H1 (cell line): Measurements from ENCODE around the gene R3HCC1L. TPM values are rescaled to one million over a fixed set of nuclear protein-coding genes. Genes with fewer than 3 reads are reported as not detected.

Experiments
- CTCF ChIA-PET: fragments of 300-600 bp; sonication (Branson Sonifier 250); formaldehyde crosslinking; loops from one replicate; lab custom pipeline; 2021; ENCODE audit not compliant: partially characterized antibody; lab: Charles Lee
- POLR2A ChIA-PET: fragments of 300-600 bp; sonication (Branson Sonifier 250); formaldehyde crosslinking; loops from one replicate; lab custom pipeline; 2021; ENCODE audit warnings: inconsistent platforms; ENCODE audit not compliant: partially characterized antibody; lab: Charles Lee
- DNase-seq, 2 experiments: peaks; one replicate each; pipeline versions ENCODE4 v3.0.0 to v3.0.0-alpha.2; 2010 to 2022; ENCODE audit warnings: low spot score in 2 of 2, low read depth in 1 of 2, mixed read lengths in 1 of 2
- FAIRE-seq: peaks from 2 replicates; lab custom pipeline; 2011; peaks lifted over from hg19 to GRCh38; lab: Jason Lieb, UNC
- H2AFZ ChIP-seq: 2 replicates; pipeline ENCODE4 v1.8.1; 2012; ENCODE audit warnings: low read length, inconsistent platforms
- H2AK5ac ChIP-seq: 2 replicates; pipeline ENCODE4 v1.6.1; 2013; ENCODE audit warnings: low read depth, low read length
- H2BK120ac ChIP-seq: replicated peaks from 2 replicates; pipeline ENCODE3; 2013; ENCODE audit warnings: low read depth, low read length, inconsistent platforms
- H2BK12ac ChIP-seq: 2 replicates; pipeline ENCODE4 v1.6.1; 2013; ENCODE audit warnings: low read depth, low read length
- H2BK15ac ChIP-seq: 2 replicates; pipeline ENCODE4 v1.6.1; 2013; ENCODE audit warnings: low read length
- H2BK20ac ChIP-seq: 2 replicates; pipeline ENCODE4 v1.6.1; 2013; ENCODE audit warnings: low read length
- H2BK5ac ChIP-seq: 2 replicates; pipeline ENCODE4 v1.6.1; 2013; ENCODE audit warnings: low read depth, low read length
- H3K14ac ChIP-seq: 2 replicates; pipeline ENCODE4 v1.6.1; 2013; ENCODE audit warnings: inconsistent platforms; ENCODE audit not compliant: insufficient read length
- H3K18ac ChIP-seq: 2 replicates; pipeline ENCODE4 v1.6.1; 2013; ENCODE audit warnings: low read length; ENCODE audit errors: extremely low read depth
- H3K23ac ChIP-seq: 2 replicates; pipeline ENCODE4 v1.6.1; 2013; ENCODE audit warnings: inconsistent platforms; ENCODE audit not compliant: insufficient read length
- H3K23me2 ChIP-seq: 2 replicates; pipeline ENCODE4 v1.6.1; 2013; ENCODE audit warnings: low read depth, low read length
- H3K27ac ChIP-seq: 2 replicates; pipeline ENCODE4 v1.6.1; 2011; ENCODE audit warnings: low read depth, low read length, inconsistent platforms
- H3K27me3 ChIP-seq, 4 experiments: replicated peaks in 1 of 4; 1 replicate in 1 of 4; 2 replicates in 3 of 4; pipeline versions ENCODE4 v1.6.1 to v1.8.1; 2011 to 2013; ENCODE audit warnings: low read length in 3 of 4, mild to moderate bottlenecking in 3 of 4, inconsistent platforms in 2 of 4, mixed read lengths in 2 of 4, moderate library complexity in 1 of 4; ENCODE audit not compliant: control insufficient read depth in 3 of 4, insufficient read depth in 3 of 4; ENCODE audit errors: extremely low read depth in 1 of 4
- H3K36me3 ChIP-seq, 4 experiments: 2 replicates each; pipeline versions ENCODE4 v1.6.1 to v1.8.1; 2011 to 2013; ENCODE audit warnings: mild to moderate bottlenecking in 4 of 4, low read length in 3 of 4, moderate library complexity in 2 of 4, control low read depth in 1 of 4, inconsistent platforms in 1 of 4; ENCODE audit not compliant: insufficient read depth in 4 of 4, control insufficient read depth in 2 of 4
- H3K4ac ChIP-seq: replicated peaks from 2 replicates; pipeline ENCODE3; 2013; ENCODE audit warnings: low read length, low read depth, mixed read lengths, inconsistent platforms; ENCODE audit not compliant: insufficient read length
- H3K4me1 ChIP-seq, 4 experiments: replicated peaks in 1 of 4; 1 replicate in 1 of 4; 2 replicates in 3 of 4; pipeline versions ENCODE4 v1.6.1 to v1.8.1; 2011 to 2013; ENCODE audit warnings: low read length in 3 of 4, inconsistent platforms in 2 of 4, mixed read lengths in 1 of 4; ENCODE audit not compliant: insufficient read depth in 4 of 4, control insufficient read depth in 3 of 4
- H3K4me2 ChIP-seq, 2 experiments: 2 replicates each; pipeline versions ENCODE4 v1.6.1 to v1.8.1; 2011 to 2013; ENCODE audit warnings: low read depth in 2 of 2, low read length in 2 of 2, control low read depth in 1 of 2, inconsistent platforms in 1 of 2, mild to moderate bottlenecking in 1 of 2; ENCODE audit not compliant: insufficient read depth in 1 of 2
- H3K4me3 ChIP-seq, 4 experiments: fragments of 200-600, 300-600 bp in 1 of 4; sonication (generic), shearing (Covaris generic), sonication (Bioruptor Twin) in 1 of 4; 2 replicates each; pipeline versions ENCODE4 v1.5.1 to v1.8.1; 2011 to 2016; ENCODE audit warnings: low read length in 4 of 4, low read depth in 3 of 4, control low read depth in 2 of 4, inconsistent platforms in 2 of 4, mild to moderate bottlenecking in 2 of 4, mixed read lengths in 1 of 4, moderate library complexity in 1 of 4; ENCODE audit not compliant: insufficient read depth in 2 of 4; ENCODE audit errors: extremely low read depth in 1 of 4
- H3K56ac ChIP-seq: replicated peaks from 2 replicates; pipeline ENCODE3; 2013; ENCODE audit warnings: low read depth, mild to moderate bottlenecking, mixed read lengths, low read length, inconsistent platforms; ENCODE audit not compliant: insufficient read length
- H3K79me1 ChIP-seq: 2 replicates; pipeline ENCODE4 v1.6.1; 2013; ENCODE audit warnings: low read depth, low read length, control low read depth
- H3K79me2 ChIP-seq, 2 experiments: 2 replicates each; pipeline versions ENCODE4 v1.6.1 to v1.8.1; 2012 to 2013; ENCODE audit warnings: low read length in 2 of 2, mild to moderate bottlenecking in 2 of 2, inconsistent platforms in 1 of 2; ENCODE audit not compliant: insufficient read depth in 2 of 2, control insufficient read depth in 1 of 2
- H3K9ac ChIP-seq, 4 experiments: replicated peaks in 1 of 4; 1 replicate in 1 of 4; 2 replicates in 3 of 4; pipeline versions ENCODE4 v1.6.1 to v1.8.1; 2011 to 2013; ENCODE audit warnings: low read depth in 3 of 4, low read length in 3 of 4, control low read depth in 2 of 4, mild to moderate bottlenecking in 2 of 4, moderate library complexity in 2 of 4, inconsistent platforms in 1 of 4; ENCODE audit errors: extremely low read depth in 1 of 4
- H3K9me3 ChIP-seq, 2 experiments: 2 replicates each; pipeline versions ENCODE4 v1.6.1 to v1.8.1; 2012 to 2013; ENCODE audit warnings: mild to moderate bottlenecking in 2 of 2, moderate library complexity in 2 of 2, control low read depth in 1 of 2, inconsistent platforms in 1 of 2, low read depth in 1 of 2, low read length in 1 of 2, mixed read lengths in 1 of 2; ENCODE audit not compliant: insufficient read depth in 2 of 2
- H4K20me1 ChIP-seq, 2 experiments: replicated peaks in 1 of 2; 2 replicates each; pipeline versions ENCODE3 to v1.8.1; 2011 to 2013; ENCODE audit warnings: inconsistent platforms in 2 of 2, low read length in 2 of 2, mild to moderate bottlenecking in 1 of 2; ENCODE audit not compliant: insufficient read depth in 2 of 2, control insufficient read depth in 1 of 2
- H4K5ac ChIP-seq: 2 replicates; pipeline ENCODE4 v1.6.1; 2013; ENCODE audit warnings: low read length, low read depth, mixed read lengths, inconsistent platforms; ENCODE audit not compliant: insufficient read length
- H4K8ac ChIP-seq: 2 replicates; pipeline ENCODE4 v1.8.0; 2013; ENCODE audit warnings: mild to moderate bottlenecking, moderate library complexity, low read length, inconsistent platforms; ENCODE audit not compliant: insufficient read depth; ENCODE audit errors: extremely low read depth
- H4K91ac ChIP-seq: replicated peaks from 2 replicates; pipeline ENCODE3; 2013; ENCODE audit warnings: low read length, mixed read lengths, inconsistent platforms; ENCODE audit not compliant: insufficient read length
- ASH2L ChIP-seq: fragments of 200-600, 300-600 bp; sonication (generic); IDR thresholded peaks from one replicate; pipeline ENCODE4 v1.7.1; 2017; ENCODE audit warnings: low read length
- BRCA1 ChIP-seq: IDR thresholded peaks from 2 replicates; pipeline ENCODE4 v1.6.1; 2012; ENCODE audit warnings: low read depth, low read length, improper control_type of control experiment
- CREB1 ChIP-seq: IDR thresholded peaks from 2 replicates; pipeline ENCODE4 v1.6.1; 2012; ENCODE audit warnings: inconsistent platforms
- EGR1 ChIP-seq: IDR thresholded peaks from 2 replicates; pipeline ENCODE4 v1.6.1; 2011; ENCODE audit warnings: low read depth, low read length, borderline replicate concordance
- EP300 ChIP-seq, 2 experiments: IDR thresholded peaks; 1 replicate in 1 of 2; 2 replicates in 1 of 2; pipeline ENCODE4 v1.6.1; 2011 to 2012; ENCODE audit warnings: low read depth in 2 of 2, low read length in 2 of 2, mild to moderate bottlenecking in 2 of 2, borderline replicate concordance in 1 of 2, inconsistent platforms in 1 of 2, moderate library complexity in 1 of 2
- HDAC2 ChIP-seq, 2 experiments: fragments of 300-600 bp in 1 of 2; sonication (generic) in 1 of 2; IDR thresholded peaks; 2 replicates each; pipeline ENCODE4 v1.6.1; 2011 to 2012; ENCODE audit warnings: low read depth in 2 of 2, low read length in 2 of 2, mild to moderate bottlenecking in 2 of 2, moderate library complexity in 2 of 2, borderline replicate concordance in 1 of 2, inconsistent platforms in 1 of 2
- POLR2A ChIP-seq, 2 experiments: IDR thresholded peaks; 1 replicate in 1 of 2; 2 replicates in 1 of 2; pipeline ENCODE4 v1.6.1; 2011; ENCODE audit warnings: low read depth in 2 of 2, low read length in 2 of 2, mild to moderate bottlenecking in 2 of 2; ENCODE audit errors: control extremely low read depth in 1 of 2
- POLR2AphosphoS5 ChIP-seq: IDR thresholded peaks from 2 replicates; pipeline ENCODE4 v1.6.1; 2011; ENCODE audit warnings: low read depth, low read length
- POU5F1 ChIP-seq: IDR thresholded peaks from 2 replicates; pipeline ENCODE4 v1.6.1; 2011; ENCODE audit warnings: low read depth, mild to moderate bottlenecking, low read length, moderate library complexity
- RAD21 ChIP-seq, 2 experiments: IDR thresholded peaks in 1 of 2; conservative IDR thresholded peaks in 1 of 2; 2 replicates each; pipeline ENCODE4 v1.6.1; 2011; ENCODE audit warnings: low read depth in 2 of 2, low read length in 2 of 2, improper control_type of control experiment in 1 of 2, inconsistent platforms in 1 of 2, mild to moderate bottlenecking in 1 of 2, moderate library complexity in 1 of 2
- SP4 ChIP-seq: IDR thresholded peaks from 2 replicates; pipeline ENCODE4 v1.6.1; 2012; ENCODE audit warnings: low read length, inconsistent platforms
- TAF7 ChIP-seq: optimal IDR thresholded peaks from 2 replicates; pipeline ENCODE3; 2011; ENCODE audit warnings: low read depth, mild to moderate bottlenecking, inconsistent platforms, low read length, moderate library complexity, borderline replicate concordance
- YY1 ChIP-seq: IDR thresholded peaks from 2 replicates; pipeline ENCODE4 v1.6.1; 2011; ENCODE audit warnings: low read depth, mild to moderate bottlenecking, low read length
- ZNF274 ChIP-seq: IDR thresholded peaks from 2 replicates; pipeline ENCODE4 v1.7.0; 2012; ENCODE audit warnings: low read length, borderline replicate concordance; ENCODE audit errors: extremely low read depth
- WGBS, 2 experiments: shearing (Covaris generic) in 1 of 2; methylation state at CpG; one replicate each; pipeline versions ENCODE4 v1.1.6 to v1.1.7; 2013 to 2015; ENCODE audit warnings: low lambda C conversion rate in 2 of 2, mixed read lengths in 2 of 2, inconsistent platforms in 1 of 2, low coverage in 1 of 2, missing lambda C conversion rate in 1 of 2; ENCODE audit not compliant: insufficient replicate concordance in 2 of 2, insufficient coverage in 1 of 2, insufficient read length in 1 of 2; ENCODE audit errors: extremely low coverage in 1 of 2, missing lambda C conversion rate in 1 of 2; 5-methylcytosine and 5-hydroxymethylcytosine counted together
- polyA plus RNA-seq, 7 experiments: library from polyadenylated mRNA; depleted of rRNA in 3 of 7; stranded (reverse) in 5 of 7; unstranded in 2 of 7; fragments of >200 nt in 5 of 7; fragments of 200-250 nt in 2 of 7; gene quantifications; 1 replicate in 5 of 7; 2 replicates in 1 of 7; 4 replicates in 1 of 7; pipeline versions ENCODE4 v1.2.1 to v1.2.3, GENCODE V29; 2011 to 2013; ENCODE audit warnings: missing spikeins in 2 of 7, mixed read lengths in 2 of 7
- total RNA-seq: library from RNA; stranded (reverse); fragmentation: NEBNext Ultra II Directional; extraction: Animal tissue kit (Norgen Biotek cat#: 25700); gene quantifications from 2 replicates; pipeline ENCODE4 v1.2.1, GENCODE V29; 2021
- TF ChIP-seq, protein P1 (sequence below): IDR thresholded peaks from 2 replicates; pipeline ENCODE4 v1.6.1; 2012; ENCODE audit warnings: inconsistent platforms

Gene R3HCC1L
- total and polyA plus RNA-seq, 2 of the 8 experiments (the other 6 are each of a cell fraction or from before 2014, with no cell fraction given) = 6.9 to 13.9 TPM

DNA sequence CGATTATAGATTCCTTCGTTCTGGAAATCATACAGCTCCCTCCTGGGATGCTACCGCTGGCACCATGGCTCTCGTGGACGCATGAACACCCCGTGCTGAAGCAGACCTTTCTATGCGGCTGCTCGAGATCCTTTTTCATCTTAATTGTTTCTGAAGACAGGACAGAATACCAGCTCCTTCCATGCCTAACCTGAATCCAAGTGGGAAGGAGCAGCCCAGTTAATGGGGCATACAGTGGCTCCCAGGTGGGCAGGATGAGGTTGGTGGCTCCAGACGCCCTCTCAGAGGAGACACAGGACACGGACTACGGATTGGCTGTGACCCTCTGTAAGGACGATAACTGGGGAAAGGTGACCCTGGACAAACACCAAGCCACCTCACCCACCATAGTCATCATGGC lies 152.0 kb downstream of the R3HCC1L start:
- H3K27me3 ChIP-seq = no peaks in the 10 kb centered on the region
- DNase-seq (no peak), FAIRE-seq (no peak)
- no peak overlapping the region for H3K4ac ChIP-seq
- no peaks in the 10 kb centered on the region for H3K23me2 ChIP-seq
- no peak overlapping the region for H2BK5ac ChIP-seq
- H4K5ac ChIP-seq = no peak overlapping the region
- H4K20me1 ChIP-seq = no peaks in the 10 kb centered on the region
- H2AK5ac ChIP-seq = no peak overlapping the region
- H3K14ac ChIP-seq = no peak overlapping the region
- H3K9me3 ChIP-seq = no peaks in the 10 kb centered on the region
- no peak overlapping the region for H3K56ac ChIP-seq
- H2BK20ac ChIP-seq = no peak overlapping the region
- H4K8ac ChIP-seq = no peak overlapping the region
- H4K91ac ChIP-seq = no peak overlapping the region
- no peaks in the 10 kb centered on the region for H3K79me1 ChIP-seq
- H3K27ac ChIP-seq = no peak overlapping the region
- H3K23ac ChIP-seq = no peak overlapping the region
- H2BK15ac ChIP-seq = no peak overlapping the region
- no peak overlapping the region for H2BK120ac ChIP-seq
- ChIA-PET CTCF (interaction anchor here (0.6 to 5.4 kb wide), 9 partner anchors 18 to 258 kb away, joined by 3 to 34 read pairs (median 3); no protein-coding TSS in a partner anchor), POLR2A (no interaction called here)
- no peak overlapping the region for H2AFZ ChIP-seq
- 94% methylated on average over 12 of the region's 12 CpGs; no CpG with 5 or more reads in 1 of the 2 experiments for WGBS, 2 experiments
- H3K4me3 ChIP-seq = no peak overlapping the region
- no peak overlapping the region for H3K9ac ChIP-seq
- H3K4me1 ChIP-seq = peaks cover 0 to 5% (median 3%) of the 10 kb centered on the region in 4 experiments; a peak in 4 of 7 replicates
- no peaks in the 10 kb centered on the region for H3K79me2 ChIP-seq
- no peak overlapping the region for H3K4me2 ChIP-seq
- H3K36me3 ChIP-seq = no peaks in the 10 kb centered on the region
- no peak overlapping the region for H3K18ac ChIP-seq
- no peak overlapping the region for H2BK12ac ChIP-seq
- TF ChIP-seq, protein P1, sequence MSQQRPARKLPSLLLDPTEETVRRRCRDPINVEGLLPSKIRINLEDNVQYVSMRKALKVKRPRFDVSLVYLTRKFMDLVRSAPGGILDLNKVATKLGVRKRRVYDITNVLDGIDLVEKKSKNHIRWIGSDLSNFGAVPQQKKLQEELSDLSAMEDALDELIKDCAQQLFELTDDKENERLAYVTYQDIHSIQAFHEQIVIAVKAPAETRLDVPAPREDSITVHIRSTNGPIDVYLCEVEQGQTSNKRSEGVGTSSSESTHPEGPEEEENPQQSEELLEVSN = no peak
- TF ChIP-seq YY1 (no peak), POLR2A (IDR thresholded peaks at IDR 0.05; ENCODE audit: control extremely low read depth in 1 of 2, low read depth in 2 of 2, low read length in 2 of 2) (no peak), SP4 (no peak), RAD21 (IDR thresholded peaks at IDR 0.05 in 1 of 2, conservative IDR thresholded peaks at IDR 0.05 in 1 of 2; ENCODE audit: low read depth in 2 of 2, low read length in 2 of 2) (no peak), CREB1 (no peak), HDAC2 (IDR thresholded peaks at IDR 0.05; ENCODE audit: borderline replicate concordance in 1 of 2, low read depth in 2 of 2, low read length in 2 of 2) (no peak), ASH2L (no peak), POLR2AphosphoS5 (no peak), BRCA1 (no peak), EGR1 (no peak), EP300 (IDR thresholded peaks at IDR 0.05; ENCODE audit: borderline replicate concordance in 1 of 2, low read depth in 2 of 2, low read length in 2 of 2) (no peak), POU5F1 (no peak), ZNF274 (no peak), TAF7 (no peak)
